ENCODE measurements around the gene HOPX.

GRCh38 chr4:56684320-56685050, 3.4 kb upstream of the HOPX start:
- TF ChIP-seq ZNF324 (tag by site-specific recombination; IDR thresholded peaks at IDR 0.05) (no peak), CTCF (tag by site-specific recombination; IDR thresholded peaks at IDR 0.05) (no peak), SCRT1 (tag by site-specific recombination; IDR thresholded peaks at IDR 0.05; ENCODE audit: borderline replicate concordance) (no peak), KLF9 (tag by site-specific recombination; IDR thresholded peaks at IDR 0.05; ENCODE audit: low read depth) (no peak), ZNF274 (IDR thresholded peaks at IDR 0.05; ENCODE audit: low read length) (no peak), ZNF274 (tag by site-specific recombination; IDR thresholded peaks at IDR 0.05; ENCODE audit: borderline replicate concordance) (no peak), ZNF133 (tag by site-specific recombination; IDR thresholded peaks at IDR 0.05) (no peak), ELK4 (IDR thresholded peaks at IDR 0.05; ENCODE audit: borderline replicate concordance, low read depth, low read length) (no peak), ZNF157 (tag by site-specific recombination; IDR thresholded peaks at IDR 0.05) (no peak), ZNF121 (tag by site-specific recombination; IDR thresholded peaks at IDR 0.05) (no peak), ZNF10 (tag by site-specific recombination; IDR thresholded peaks at IDR 0.05) (no peak), MZF1 (tag by site-specific recombination; IDR thresholded peaks at IDR 0.05; ENCODE audit: borderline replicate concordance) (no peak), ZNF174 (tag by site-specific recombination; IDR thresholded peaks at IDR 0.05) (no peak), ZNF292 (tag by site-specific recombination; IDR thresholded peaks at IDR 0.05; ENCODE audit: borderline replicate concordance, low read depth) (no peak)
- TF ChIP-seq, protein P1, sequence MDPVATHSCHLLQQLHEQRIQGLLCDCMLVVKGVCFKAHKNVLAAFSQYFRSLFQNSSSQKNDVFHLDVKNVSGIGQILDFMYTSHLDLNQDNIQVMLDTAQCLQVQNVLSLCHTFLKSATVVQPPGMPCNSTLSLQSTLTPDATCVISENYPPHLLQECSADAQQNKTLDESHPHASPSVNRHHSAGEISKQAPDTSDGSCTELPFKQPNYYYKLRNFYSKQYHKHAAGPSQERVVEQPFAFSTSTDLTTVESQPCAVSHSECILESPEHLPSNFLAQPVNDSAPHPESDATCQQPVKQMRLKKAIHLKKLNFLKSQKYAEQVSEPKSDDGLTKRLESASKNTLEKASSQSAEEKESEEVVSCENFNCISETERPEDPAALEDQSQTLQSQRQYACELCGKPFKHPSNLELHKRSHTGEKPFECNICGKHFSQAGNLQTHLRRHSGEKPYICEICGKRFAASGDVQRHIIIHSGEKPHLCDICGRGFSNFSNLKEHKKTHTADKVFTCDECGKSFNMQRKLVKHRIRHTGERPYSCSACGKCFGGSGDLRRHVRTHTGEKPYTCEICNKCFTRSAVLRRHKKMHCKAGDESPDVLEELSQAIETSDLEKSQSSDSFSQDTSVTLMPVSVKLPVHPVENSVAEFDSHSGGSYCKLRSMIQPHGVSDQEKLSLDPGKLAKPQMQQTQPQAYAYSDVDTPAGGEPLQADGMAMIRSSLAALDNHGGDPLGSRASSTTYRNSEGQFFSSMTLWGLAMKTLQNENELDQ (tag by site-specific recombination; IDR thresholded peaks at IDR 0.05; ENCODE audit: low read depth) = no peak
